Mesendoderm (in vitro differentiated cells): ENCODE results near the gene RBCK1.

Source experiments
- DNase-seq: peaks from one replicate; pipeline ENCODE4 v3.0.0; 2013
- H2AK5ac ChIP-seq: 2 replicates; pipeline ENCODE4 v1.6.1; 2013; ENCODE audit warnings: low read length, inconsistent platforms
- H2BK120ac ChIP-seq: 2 replicates; pipeline ENCODE4 v1.6.1; 2013; ENCODE audit warnings: low read depth, mild to moderate bottlenecking, low read length, moderate library complexity, mixed read lengths
- H2BK15ac ChIP-seq: replicated peaks from 2 replicates; pipeline ENCODE4 v1.6.1; 2013; ENCODE audit warnings: low read depth, mild to moderate bottlenecking, moderate library complexity
- H2BK5ac ChIP-seq: 2 replicates; pipeline ENCODE4 v1.6.1; 2013; ENCODE audit warnings: low read length, inconsistent platforms
- H3K18ac ChIP-seq: 2 replicates; pipeline ENCODE4 v1.6.1; 2013; ENCODE audit warnings: mild to moderate bottlenecking, low read length, mixed read lengths
- H3K23ac ChIP-seq: one replicate; pipeline ENCODE4 v1.6.1; 2013; ENCODE audit warnings: low read length
- H3K27ac ChIP-seq: 2 replicates; pipeline ENCODE4 v1.5.1; 2013; ENCODE audit warnings: low read depth, mild to moderate bottlenecking, inconsistent platforms, low read length, moderate library complexity
- H3K27me3 ChIP-seq: 2 replicates; pipeline ENCODE4 v1.6.1; 2013; ENCODE audit warnings: low read length, control low read depth, mild to moderate bottlenecking, inconsistent platforms; ENCODE audit not compliant: insufficient read depth, poor library complexity
- H3K36me3 ChIP-seq: 2 replicates; pipeline ENCODE4 v1.6.1; 2013; ENCODE audit warnings: low read length, inconsistent platforms; ENCODE audit not compliant: control insufficient read depth, insufficient read depth
- H3K4ac ChIP-seq: one replicate; pipeline ENCODE4 v1.6.1; 2013; ENCODE audit warnings: low read depth, mild to moderate bottlenecking, low read length, moderate library complexity
- H3K4me1 ChIP-seq: 2 replicates; pipeline ENCODE4 v1.6.1; 2013; ENCODE audit warnings: low read depth, low read length, inconsistent platforms; ENCODE audit not compliant: control insufficient read depth
- H3K4me2 ChIP-seq: 2 replicates; pipeline ENCODE4 v1.6.1; 2013; ENCODE audit warnings: low read length
- H3K4me3 ChIP-seq: 2 replicates; pipeline ENCODE4 v1.5.1; 2013; ENCODE audit warnings: mild to moderate bottlenecking, low read length
- H3K56ac ChIP-seq: one replicate; pipeline ENCODE4 v1.6.1; 2013; ENCODE audit warnings: low read length
- H3K79me1 ChIP-seq: 2 replicates; pipeline ENCODE4 v1.6.1; 2013; ENCODE audit warnings: low read length, inconsistent platforms
- H3K79me2 ChIP-seq: 2 replicates; pipeline ENCODE4 v1.6.1; 2013; ENCODE audit warnings: mild to moderate bottlenecking, low read length; ENCODE audit not compliant: control insufficient read depth, insufficient read depth
- H3K9ac ChIP-seq: 2 replicates; pipeline ENCODE4 v1.6.1; 2013; ENCODE audit warnings: low read length, inconsistent platforms
- H4K5ac ChIP-seq: one replicate; pipeline ENCODE4 v1.6.1; 2013; ENCODE audit warnings: low read length
- H4K8ac ChIP-seq: one replicate; pipeline ENCODE4 v1.6.1; 2013; ENCODE audit warnings: low read depth, mild to moderate bottlenecking, control low read depth, low read length, moderate library complexity
- WGBS: extraction: QIAGEN DNeasy Blood & Tissue Kit; methylation state at CpG from one replicate; pipeline ENCODE4 v1.1.7; 2013; ENCODE audit warnings: low lambda C conversion rate, missing lambda C conversion rate; ENCODE audit not compliant: insufficient coverage; ENCODE audit errors: extremely low coverage; 5-methylcytosine and 5-hydroxymethylcytosine counted together

Gene RBCK1

DNA sequence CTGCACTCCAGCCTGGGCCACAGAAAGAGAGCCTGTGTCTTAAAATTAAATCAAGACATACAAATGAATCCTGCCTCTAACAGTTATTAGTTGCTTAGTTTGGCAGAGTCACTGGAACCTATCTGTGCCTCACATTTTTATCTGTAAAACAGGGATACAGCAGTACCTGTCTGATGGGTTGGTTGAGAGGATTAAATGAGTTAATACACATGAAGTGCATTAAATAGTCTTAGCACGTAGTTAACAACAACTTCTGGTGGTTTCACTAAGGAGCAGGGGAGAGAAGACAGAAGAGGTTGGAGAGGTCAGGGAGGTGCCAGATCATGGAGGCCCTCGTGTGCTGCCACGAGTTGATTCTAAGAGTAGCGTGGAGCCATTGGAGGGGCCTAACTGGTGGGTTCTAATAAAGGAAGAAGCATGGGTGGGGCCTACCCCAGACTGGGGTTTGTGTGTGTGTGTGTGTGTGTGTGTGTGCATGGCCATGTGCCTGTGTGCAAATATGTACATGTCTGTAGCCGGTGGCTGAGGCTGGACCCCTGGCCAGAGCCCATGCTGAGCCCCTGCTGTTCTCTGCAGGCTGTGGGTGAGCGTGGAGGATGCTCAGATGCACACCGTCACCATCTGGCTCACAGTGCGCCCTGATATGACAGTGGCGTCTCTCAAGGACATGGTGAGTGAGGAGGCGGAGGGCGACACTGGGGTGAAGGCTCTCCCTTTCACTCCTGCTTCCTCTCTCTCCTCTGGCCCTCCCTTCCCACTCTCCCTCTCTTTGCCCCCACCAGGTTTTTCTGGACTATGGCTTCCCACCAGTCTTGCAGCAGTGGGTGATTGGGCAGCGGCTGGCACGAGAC, 9.1 kb downstream of the RBCK1 start:
- Histone ChIP-seq H3K18ac (no peak overlapping the region), H3K4me2 (no peak overlapping the region), H4K5ac (no peak overlapping the region), H3K36me3 (peaks cover 3% of the 10 kb centered on the region), H3K4me3 (no peak overlapping the region), H3K4me1 (no peaks in the 10 kb centered on the region), H3K56ac (no peak overlapping the region), H3K9ac (no peak overlapping the region), H3K27me3 (no peaks in the 10 kb centered on the region), H3K79me1 (peaks cover 2% of the 10 kb centered on the region), H2BK15ac (no peak overlapping the region), H3K23ac (no peak overlapping the region), H4K8ac (no peak overlapping the region), H2BK5ac (no peak overlapping the region), H2AK5ac (no peak overlapping the region), H2BK120ac (no peak overlapping the region), H3K79me2 (no peaks in the 10 kb centered on the region), H3K27ac (no peak overlapping the region), H3K4ac (no peak overlapping the region)
- no peak for DNase-seq
- no CpG with 5 or more reads among the region's 13 CpGs for WGBS

DNA sequence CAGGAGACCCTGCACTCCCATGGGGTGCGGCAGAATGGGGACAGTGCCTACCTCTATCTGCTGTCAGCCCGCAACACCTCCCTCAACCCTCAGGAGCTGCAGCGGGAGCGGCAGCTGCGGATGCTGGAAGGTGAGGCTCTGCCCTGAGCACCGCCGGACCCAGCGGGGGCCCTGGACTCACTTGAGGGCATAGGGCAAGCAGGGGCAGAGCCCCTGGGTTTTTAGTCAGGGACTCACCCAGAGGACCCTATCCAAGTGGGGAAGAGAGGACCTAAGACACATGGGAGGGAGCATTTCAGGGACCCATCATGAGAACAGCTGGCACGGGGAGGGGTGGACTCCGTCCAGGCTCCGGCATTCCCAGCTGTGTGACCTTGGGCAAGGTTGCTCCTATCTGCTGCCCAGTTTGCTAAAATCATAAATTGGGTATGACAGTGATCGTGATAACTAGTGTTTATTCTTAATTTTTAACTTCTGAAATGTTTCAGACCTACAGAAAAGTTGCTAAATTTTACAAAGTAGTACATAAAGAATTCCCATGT, 9.8 kb downstream of the RBCK1 start:
- no peak overlapping the region for H3K9ac ChIP-seq
- no peak overlapping the region for H4K8ac ChIP-seq
- no peak overlapping the region for H2BK15ac ChIP-seq
- DNase-seq: no peak
- no peaks in the 10 kb centered on the region for H3K27me3 ChIP-seq
- no peak overlapping the region for H3K18ac ChIP-seq
- H2AK5ac ChIP-seq: no peak overlapping the region
- H4K5ac ChIP-seq: no peak overlapping the region
- H3K4me2 ChIP-seq: no peak overlapping the region
- no peaks in the 10 kb centered on the region for H3K79me2 ChIP-seq
- H3K4me1 ChIP-seq: no peaks in the 10 kb centered on the region
- no peak overlapping the region for H3K27ac ChIP-seq
- no peak overlapping the region for H3K56ac ChIP-seq
- no peak overlapping the region for H3K23ac ChIP-seq
- peaks cover 2% of the 10 kb centered on the region for H3K79me1 ChIP-seq
- no peak overlapping the region for H2BK120ac ChIP-seq
- H3K4ac ChIP-seq: no peak overlapping the region
- no peak overlapping the region for H2BK5ac ChIP-seq
- peaks cover 3% of the 10 kb centered on the region for H3K36me3 ChIP-seq
- no peak overlapping the region for H3K4me3 ChIP-seq
- WGBS: no CpG with 5 or more reads among the region's 12 CpGs

DNA sequence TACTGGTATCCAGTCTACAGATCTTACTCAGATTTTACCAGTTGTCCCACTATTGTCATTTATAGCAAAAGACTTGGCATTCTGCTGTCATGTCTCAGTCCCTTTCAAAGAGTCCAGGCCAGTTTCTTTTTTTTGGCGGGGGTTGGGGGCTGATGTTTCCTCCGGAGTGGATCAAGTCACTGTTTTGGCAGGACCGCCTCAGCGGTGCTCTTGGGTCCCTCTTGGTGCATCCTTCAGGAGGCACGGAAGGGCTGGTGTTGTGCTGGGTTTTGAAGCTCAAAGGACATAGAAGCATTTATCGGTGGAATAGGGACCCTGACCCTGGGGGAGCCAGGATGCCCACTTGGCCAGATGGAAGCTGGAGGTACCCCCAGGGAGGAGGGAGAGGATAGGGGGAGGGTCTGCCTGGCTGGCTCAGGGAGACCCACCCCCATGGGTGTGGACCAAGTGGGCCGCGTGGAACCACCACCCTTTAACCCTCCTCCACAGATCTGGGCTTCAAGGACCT, 10.8 kb downstream of the RBCK1 start:
- Histone ChIP-seq H3K18ac (no peak overlapping the region), H3K27me3 (no peaks in the 10 kb centered on the region), H3K56ac (no peak overlapping the region), H3K79me1 (no peaks in the 10 kb centered on the region), H2BK15ac (no peak overlapping the region), H2BK120ac (no peak overlapping the region), H3K9ac (no peak overlapping the region), H3K4me2 (no peak overlapping the region), H3K4me1 (no peaks in the 10 kb centered on the region), H3K4me3 (no peak overlapping the region), H3K36me3 (peaks cover 3% of the 10 kb centered on the region), H3K79me2 (no peaks in the 10 kb centered on the region), H4K5ac (no peak overlapping the region), H2AK5ac (no peak overlapping the region), H4K8ac (no peak overlapping the region), H3K4ac (no peak overlapping the region), H2BK5ac (no peak overlapping the region), H3K27ac (no peak overlapping the region), H3K23ac (no peak overlapping the region)
- DNase-seq: no peak
- no CpG with 5 or more reads among the region's 8 CpGs for WGBS

DNA sequence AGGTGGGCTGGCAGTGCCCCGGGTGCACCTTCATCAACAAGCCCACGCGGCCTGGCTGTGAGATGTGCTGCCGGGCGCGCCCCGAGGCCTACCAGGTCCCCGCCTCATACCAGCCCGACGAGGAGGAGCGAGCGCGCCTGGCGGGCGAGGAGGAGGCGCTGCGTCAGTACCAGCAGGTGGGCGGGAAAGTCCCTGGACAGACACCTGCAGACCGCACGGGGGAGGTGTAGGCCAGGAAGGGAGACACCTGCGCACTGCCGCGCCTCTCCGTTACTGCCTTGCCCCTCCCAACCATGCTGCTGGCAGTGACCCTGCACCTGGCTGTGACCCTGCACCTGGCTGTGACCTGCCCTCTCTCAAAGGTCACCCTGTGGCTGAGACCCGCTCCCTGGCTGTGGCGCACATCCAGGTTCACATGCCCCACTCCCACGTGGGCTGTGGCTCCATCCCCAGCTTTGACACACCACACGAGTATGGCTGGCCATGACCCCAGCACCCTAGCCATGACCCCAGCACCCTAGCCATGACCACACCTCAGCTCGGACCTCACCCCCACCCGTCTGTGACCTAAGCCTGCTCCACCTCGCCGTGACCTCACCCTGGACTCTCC, 11.6 kb downstream of the RBCK1 start:
- Histone ChIP-seq H4K5ac (no peak overlapping the region), H3K4me3 (no peak overlapping the region), H3K79me1 (no peaks in the 10 kb centered on the region), H3K56ac (no peak overlapping the region), H2AK5ac (no peak overlapping the region), H4K8ac (no peak overlapping the region), H3K27me3 (no peaks in the 10 kb centered on the region), H3K4me2 (no peak overlapping the region), H2BK120ac (no peak overlapping the region), H3K79me2 (no peaks in the 10 kb centered on the region), H3K23ac (no peak overlapping the region), H3K27ac (no peak overlapping the region), H3K18ac (no peak overlapping the region), H2BK5ac (no peak overlapping the region), H3K4me1 (no peaks in the 10 kb centered on the region), H3K4ac (no peak overlapping the region), H2BK15ac (no peak overlapping the region), H3K9ac (no peak overlapping the region), H3K36me3 (peaks cover 4% of the 10 kb centered on the region)
- no peak for DNase-seq
- WGBS: no CpG with 5 or more reads among the region's 32 CpGs

DNA sequence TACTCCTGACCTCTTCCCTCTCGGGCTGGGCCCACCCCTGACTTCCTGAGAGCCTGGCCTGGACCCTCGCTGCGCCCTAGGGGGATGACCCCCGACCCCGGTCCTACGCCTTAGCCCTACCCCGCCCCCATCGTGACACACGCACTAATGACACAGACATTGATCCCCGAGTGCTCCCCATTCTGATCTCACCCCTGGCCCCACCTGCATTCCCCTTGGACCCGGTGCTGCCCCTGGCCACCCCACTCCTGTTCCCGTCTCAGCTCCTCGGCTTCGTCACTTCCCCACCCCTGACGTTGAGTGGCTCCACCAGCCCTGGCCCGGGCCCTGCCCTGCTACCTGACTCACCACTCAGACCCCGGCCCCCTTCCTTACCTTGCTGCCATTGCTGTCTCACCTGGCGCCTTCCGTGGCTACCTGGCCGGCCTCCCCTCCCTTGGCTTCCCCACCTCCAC, 12.1 kb downstream of the RBCK1 start:
- Histone ChIP-seq H3K56ac (no peak overlapping the region), H2AK5ac (no peak overlapping the region), H3K4me2 (no peak overlapping the region), H3K23ac (no peak overlapping the region), H4K5ac (no peak overlapping the region), H3K18ac (no peak overlapping the region), H3K9ac (no peak overlapping the region), H3K79me2 (no peaks in the 10 kb centered on the region), H3K27me3 (no peaks in the 10 kb centered on the region), H3K4me3 (no peak overlapping the region), H3K36me3 (peaks cover 4% of the 10 kb centered on the region), H2BK5ac (no peak overlapping the region), H3K4ac (no peak overlapping the region), H2BK15ac (no peak overlapping the region), H2BK120ac (no peak overlapping the region), H4K8ac (no peak overlapping the region), H3K27ac (no peak overlapping the region), H3K4me1 (no peaks in the 10 kb centered on the region), H3K79me1 (no peaks in the 10 kb centered on the region)
- no CpG with 5 or more reads among the region's 20 CpGs for WGBS
- DNase-seq: no peak
